OCI-LY7 (cell line): ENCODE data around the gene GAS2L2. TPM values are rescaled to one million over a fixed set of nuclear protein-coding genes. Genes with fewer than 3 reads are reported as not detected.

ENCODE experiments used
- BruUV-seq: library from RNA; stranded (reverse); fragments of 400-500 nt; replicated peaks from 2 replicates; lab custom pipeline; 2021; lab: Mats Ljungman, UMichigan
- CTCF ChIA-PET: fragments of 300-600 bp; sonication (Branson Sonifier 250); formaldehyde crosslinking; loops from one replicate; lab custom pipeline; 2022; ENCODE audit warnings: antibody characterized with exemption; ENCODE audit not compliant: unreplicated experiment; lab: Charles Lee
- POLR2A ChIA-PET: fragments of 300-600 bp; sonication (Branson Sonifier 250); formaldehyde crosslinking; loops from one replicate; lab custom pipeline; 2022; ENCODE audit warnings: antibody characterized with exemption; lab: Charles Lee
- DNase-seq: peaks from one replicate; pipeline ENCODE4 v3.0.0-alpha.2; 2015; ENCODE audit warnings: low spot score
- H2AFZ ChIP-seq: fragments of 200-600 bp; sonication (generic), shearing (Covaris generic); 2 replicates; pipeline ENCODE4 v1.6.1; 2014; ENCODE audit warnings: mild to moderate bottlenecking, antibody characterized with exemption, low read length, moderate library complexity
- H3K27ac ChIP-seq: fragments of 200-600 bp; sonication (generic); 2 replicates; pipeline ENCODE4 v1.5.1; 2014; ENCODE audit warnings: mixed run types, low read depth, mild to moderate bottlenecking, moderate library complexity, low read length, inconsistent platforms; ENCODE audit not compliant: poor library complexity, severe bottlenecking
- H3K36me3 ChIP-seq: fragments of 200-600 bp; sonication (generic); 2 replicates; pipeline ENCODE4 v1.6.1; 2014; ENCODE audit warnings: mild to moderate bottlenecking, antibody characterized with exemption, low read length, moderate library complexity, mixed read lengths; ENCODE audit not compliant: insufficient read depth
- H3K4me1 ChIP-seq: fragments of 200-600 bp; sonication (generic); 2 replicates; pipeline ENCODE4 v1.5.1; 2014; ENCODE audit warnings: mild to moderate bottlenecking, low read length; ENCODE audit not compliant: insufficient read depth, poor library complexity, severe bottlenecking
- H3K4me2 ChIP-seq: fragments of 200-600 bp; sonication (generic); 2 replicates; pipeline ENCODE4 v1.6.1; 2014; ENCODE audit warnings: mild to moderate bottlenecking, low read length
- H3K4me3 ChIP-seq: fragments of 200-600 bp; sonication (generic); 2 replicates; pipeline ENCODE4 v1.5.1; 2014; ENCODE audit warnings: mild to moderate bottlenecking, low read depth, low read length; ENCODE audit not compliant: poor library complexity, severe bottlenecking
- H3K79me2 ChIP-seq: fragments of 200-600 bp; sonication (generic); 2 replicates; pipeline ENCODE4 v1.6.1; 2016; ENCODE audit warnings: low read depth, mild to moderate bottlenecking, low read length, moderate library complexity, mixed read lengths; ENCODE audit not compliant: insufficient read depth
- H3K9me2 ChIP-seq: fragments of 200-600 bp; sonication (generic); 2 replicates; pipeline ENCODE4 v1.6.1; 2016; ENCODE audit warnings: mild to moderate bottlenecking, low read length, mixed read lengths; ENCODE audit not compliant: insufficient read depth
- H3K9me3 ChIP-seq: fragments of 200-600 bp; sonication (generic); 2 replicates; pipeline ENCODE4 v1.6.1; 2014; ENCODE audit warnings: mild to moderate bottlenecking, mixed run types, low read length, mixed read lengths
- H4K20me1 ChIP-seq: fragments of 200-600 bp; sonication (generic); 2 replicates; pipeline ENCODE4 v1.6.1; 2014; ENCODE audit warnings: mild to moderate bottlenecking, antibody characterized with exemption, low read length, moderate library complexity, mixed read lengths; ENCODE audit not compliant: insufficient read depth
- EZH2phosphoT487 ChIP-seq: fragments of 200-600 bp; sonication (generic); IDR thresholded peaks from 2 replicates; pipeline ENCODE4 v1.6.1; 2018; ENCODE audit warnings: low read depth, borderline replicate concordance, mild to moderate bottlenecking, mixed run types, antibody characterized with exemption, low read length, moderate library complexity, mixed read lengths
- intact Hi-C: fragments of 100-400 bp; cut with micrococcal nuclease; formaldehyde crosslinking; loops from one replicate; pipeline ENCODE4 v1.10.0; 2022; ENCODE audit not compliant: unreplicated experiment
- total RNA-seq, 2 experiments: library from RNA; depleted of rRNA in 1 of 2; stranded (reverse); fragments of >200 nt in 1 of 2; shearing (Covaris generic) in 1 of 2; gene quantifications; 2 replicates each; pipeline ENCODE4 v1.2.3, GENCODE V29; 2014 to 2022
- TF ChIP-seq, protein P1 (sequence below): fragments of 200-600 bp; sonication (generic); conservative IDR thresholded peaks from 2 replicates; pipeline ENCODE4 v1.5.1; 2014; ENCODE audit warnings: mild to moderate bottlenecking, antibody characterized with exemption, low read length, moderate library complexity, mixed read lengths

Gene GAS2L2
- total RNA-seq, 2 experiments from 2014 or later = 0.21 TPM; not detected in 1

- H3K9me2 ChIP-seq = no peaks in the 10 kb centered on the region
- intact Hi-C loops = no loop called here
- H3K36me3 ChIP-seq = peaks cover 24% of the 10 kb centered on the region
- no peaks in the 10 kb centered on the region for H3K79me2 ChIP-seq
- TF ChIP-seq, protein P1, sequence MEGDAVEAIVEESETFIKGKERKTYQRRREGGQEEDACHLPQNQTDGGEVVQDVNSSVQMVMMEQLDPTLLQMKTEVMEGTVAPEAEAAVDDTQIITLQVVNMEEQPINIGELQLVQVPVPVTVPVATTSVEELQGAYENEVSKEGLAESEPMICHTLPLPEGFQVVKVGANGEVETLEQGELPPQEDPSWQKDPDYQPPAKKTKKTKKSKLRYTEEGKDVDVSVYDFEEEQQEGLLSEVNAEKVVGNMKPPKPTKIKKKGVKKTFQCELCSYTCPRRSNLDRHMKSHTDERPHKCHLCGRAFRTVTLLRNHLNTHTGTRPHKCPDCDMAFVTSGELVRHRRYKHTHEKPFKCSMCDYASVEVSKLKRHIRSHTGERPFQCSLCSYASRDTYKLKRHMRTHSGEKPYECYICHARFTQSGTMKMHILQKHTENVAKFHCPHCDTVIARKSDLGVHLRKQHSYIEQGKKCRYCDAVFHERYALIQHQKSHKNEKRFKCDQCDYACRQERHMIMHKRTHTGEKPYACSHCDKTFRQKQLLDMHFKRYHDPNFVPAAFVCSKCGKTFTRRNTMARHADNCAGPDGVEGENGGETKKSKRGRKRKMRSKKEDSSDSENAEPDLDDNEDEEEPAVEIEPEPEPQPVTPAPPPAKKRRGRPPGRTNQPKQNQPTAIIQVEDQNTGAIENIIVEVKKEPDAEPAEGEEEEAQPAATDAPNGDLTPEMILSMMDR = no peak
- no peak for TF ChIP-seq EZH2phosphoT487
- H3K4me1 ChIP-seq = peaks cover 33% of the 10 kb centered on the region
- no peaks in the 10 kb centered on the region for H3K9me3 ChIP-seq
- peak overlapping the region; percentile 66 for H3K27ac ChIP-seq
- no peak overlapping the region for H2AFZ ChIP-seq
- H4K20me1 ChIP-seq = no peaks in the 10 kb centered on the region
- peak overlapping the region; percentile 70 for H3K4me2 ChIP-seq
- CTCF ChIA-PET = no interaction called here
- H3K4me3 ChIP-seq = peak overlapping the region; percentile 46
- BruUV-seq = no TSS peak
- peak; percentile 53 for DNase-seq
- POLR2A ChIA-PET = interaction anchor here (0.8 to 1.9 kb wide), 2 partner anchors 44 to 118 kb away, joined by 6 read pairs; no protein-coding TSS in a partner anchor
These were observed 44.1 kb downstream of the GAS2L2 start for GRCh38 chr17:35708951-35709350.

DNA sequence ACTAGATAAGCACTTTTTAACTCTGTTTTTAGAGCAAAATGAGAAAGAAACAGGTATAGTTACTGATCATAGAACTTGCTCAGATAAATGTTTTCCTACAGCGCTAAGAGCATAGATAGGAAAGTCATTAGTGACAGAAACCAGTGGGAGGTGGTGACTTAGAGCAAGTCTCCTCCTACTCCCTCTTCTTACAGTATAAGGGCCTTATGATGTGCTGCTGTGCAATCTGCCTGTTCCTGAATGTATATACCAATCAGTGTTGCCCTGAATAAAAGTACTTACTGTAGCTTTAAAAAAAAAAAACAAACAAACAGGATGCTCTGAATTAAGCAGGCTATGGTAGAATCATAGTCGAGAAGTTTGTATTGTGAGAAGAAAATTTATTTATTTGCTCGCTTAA is 44.9 kb downstream of the GAS2L2 start:
- no peak overlapping the region for H3K4me3 ChIP-seq
- H3K79me2 ChIP-seq = no peaks in the 10 kb centered on the region
- H3K9me3 ChIP-seq = no peaks in the 10 kb centered on the region
- ChIA-PET POLR2A (no interaction called here), CTCF (no interaction called here)
- peaks cover 31% of the 10 kb centered on the region for H3K4me1 ChIP-seq
- H2AFZ ChIP-seq = no peak overlapping the region
- DNase-seq = no peak
- H4K20me1 ChIP-seq = no peaks in the 10 kb centered on the region
- peaks cover 22% of the 10 kb centered on the region for H3K36me3 ChIP-seq
- no peaks in the 10 kb centered on the region for H3K9me2 ChIP-seq
- peak overlapping the region; percentile 66 for H3K27ac ChIP-seq
- BruUV-seq = no TSS peak
- intact Hi-C loops = no loop called here
- H3K4me2 ChIP-seq = peak overlapping the region; percentile 70
- TF ChIP-seq, protein P1 = no peak
- TF ChIP-seq EZH2phosphoT487 = no peak

- ChIA-PET POLR2A (no interaction called here), CTCF (no interaction called here)
- H2AFZ ChIP-seq = no peak overlapping the region
- peaks cover 28% of the 10 kb centered on the region for H3K4me1 ChIP-seq
- intact Hi-C loops = no loop called here
- H3K9me3 ChIP-seq = no peaks in the 10 kb centered on the region
- TF ChIP-seq EZH2phosphoT487 = no peak
- TF ChIP-seq, protein P1 = no peak
- H3K4me2 ChIP-seq = no peak overlapping the region
- H3K4me3 ChIP-seq = no peak overlapping the region
- H3K79me2 ChIP-seq = no peaks in the 10 kb centered on the region
- no peaks in the 10 kb centered on the region for H4K20me1 ChIP-seq
- BruUV-seq = no TSS peak
- H3K9me2 ChIP-seq = no peaks in the 10 kb centered on the region
- H3K27ac ChIP-seq = no peak overlapping the region
- DNase-seq = no peak
- H3K36me3 ChIP-seq = peaks cover 11% of the 10 kb centered on the region
These were observed 47.3 kb downstream of the GAS2L2 start for GRCh38 chr17:35705705-35706104.
